Measurements from ENCODE around the gene CLK4. TPM values are rescaled to one million over a fixed set of nuclear protein-coding genes. Genes with fewer than 3 reads are reported as not detected.

Gene CLK4
- total RNA-seq, 4 donors from 2014 or later: 40.2 to 77.8 (median 46.6) TPM

DNA sequence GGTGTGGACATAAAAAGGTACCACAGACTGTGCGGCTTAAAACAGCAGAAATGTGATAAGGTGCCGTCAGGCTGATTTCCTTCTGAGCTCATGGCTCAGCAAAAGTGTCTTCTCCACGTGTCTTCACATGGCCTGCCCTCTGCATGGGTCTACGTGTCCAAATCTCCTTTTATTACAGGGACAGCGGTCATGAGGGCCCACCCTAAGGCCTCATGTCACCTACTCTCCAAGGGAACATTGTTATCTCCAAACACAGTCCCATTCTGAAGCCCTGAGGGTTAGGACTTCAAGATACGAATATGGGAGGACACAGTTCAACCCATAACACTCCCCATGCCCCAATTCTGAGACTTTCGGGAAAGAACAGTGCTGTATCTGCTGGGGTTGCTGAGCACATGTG, 71.8 kb downstream of the CLK4 start:
- TF ChIP-seq POLR2A (IDR thresholded peaks at IDR 0.05) (no peak), CTCF (IDR thresholded peaks at IDR 0.05) (no peak), EP300 (IDR thresholded peaks at IDR 0.05) (no peak)
- Histone ChIP-seq H3K4me3 (no peak overlapping the region), H3K27ac (no peak overlapping the region), H3K4me1 (no peaks in the 10 kb centered on the region), H3K27me3 (no peaks in the 10 kb centered on the region), H3K36me3 (no peaks in the 10 kb centered on the region), H3K9me3 (no peaks in the 10 kb centered on the region)
- WGBS, 2 donors: 83 to 88% methylated on average over 7 of the region's 7 CpGs
- no peak for DNase-seq (ENCODE audit: low spot score in 2 of 2)

- DNase-seq (ENCODE audit: low spot score in 2 of 2): no peak
Observed at GRCh38 chr5:178554311-178554710, 72.5 kb downstream of the CLK4 start.

GRCh38 chr5:178553517-178553916, 73.3 kb downstream of the CLK4 start:
- Histone ChIP-seq H3K36me3 (no peaks in the 10 kb centered on the region), H3K27me3 (no peaks in the 10 kb centered on the region), H3K4me1 (no peaks in the 10 kb centered on the region), H3K27ac (no peak overlapping the region), H3K9me3 (no peaks in the 10 kb centered on the region), H3K4me3 (no peak overlapping the region)
- 75 to 76% methylated on average over 13 of the region's 13 CpGs for WGBS, 2 donors
- no peak for DNase-seq (ENCODE audit: low spot score in 2 of 2)
- TF ChIP-seq POLR2A (IDR thresholded peaks at IDR 0.05) (no peak), EP300 (IDR thresholded peaks at IDR 0.05) (no peak), CTCF (IDR thresholded peaks at IDR 0.05) (no peak)

More at GRCh38 chr5:178554311-178554710, 72.5 kb downstream of the CLK4 start:
- no peaks in the 10 kb centered on the region for H3K9me3 ChIP-seq
- H3K4me1 ChIP-seq: no peaks in the 10 kb centered on the region
- H3K27ac ChIP-seq: no peak overlapping the region
- H3K4me3 ChIP-seq: no peak overlapping the region
- H3K27me3 ChIP-seq: no peaks in the 10 kb centered on the region
- TF ChIP-seq CTCF (IDR thresholded peaks at IDR 0.05): no peak
- no peak for TF ChIP-seq EP300 (IDR thresholded peaks at IDR 0.05)
- TF ChIP-seq POLR2A (IDR thresholded peaks at IDR 0.05): no peak
- 89 to 91% methylated on average over 11 of the region's 11 CpGs for WGBS, 2 donors
- no peaks in the 10 kb centered on the region for H3K36me3 ChIP-seq

Small RNA genes within 50 kb of the gene (small RNA-seq; reads per million reads assigned to genes)
- not detected for gene RN7SKP70

Other genes with a start within 250 kb of the CLK4 start
- 10 to 100 TPM in 3 of 4 donors, 1 to 10 TPM in 1; 7.9 to 20.4 (median 12.0) TPM for gene COL23A1, start 36.7 kb downstream of the CLK4 start, total RNA-seq
- gene ZNF354A, start 103.6 kb upstream of the CLK4 start, total RNA-seq: 10 to 100 TPM; 13.1 to 29.1 (median 23.4) TPM
- gene ZNF354B, start 232.9 kb upstream of the CLK4 start, total RNA-seq: 10 to 100 TPM; 18.4 to 38.7 (median 27.9) TPM

All from tibial nerve (tissue), 4 donors.